ENCODE data around the gene KDM5B.
"Not testable (repeated sequence)": the region's sequence is repeated elsewhere in the genome, so short reads cannot be mapped to it uniquely, and the experiment has no call there.

The KDM5B gene

DNA sequence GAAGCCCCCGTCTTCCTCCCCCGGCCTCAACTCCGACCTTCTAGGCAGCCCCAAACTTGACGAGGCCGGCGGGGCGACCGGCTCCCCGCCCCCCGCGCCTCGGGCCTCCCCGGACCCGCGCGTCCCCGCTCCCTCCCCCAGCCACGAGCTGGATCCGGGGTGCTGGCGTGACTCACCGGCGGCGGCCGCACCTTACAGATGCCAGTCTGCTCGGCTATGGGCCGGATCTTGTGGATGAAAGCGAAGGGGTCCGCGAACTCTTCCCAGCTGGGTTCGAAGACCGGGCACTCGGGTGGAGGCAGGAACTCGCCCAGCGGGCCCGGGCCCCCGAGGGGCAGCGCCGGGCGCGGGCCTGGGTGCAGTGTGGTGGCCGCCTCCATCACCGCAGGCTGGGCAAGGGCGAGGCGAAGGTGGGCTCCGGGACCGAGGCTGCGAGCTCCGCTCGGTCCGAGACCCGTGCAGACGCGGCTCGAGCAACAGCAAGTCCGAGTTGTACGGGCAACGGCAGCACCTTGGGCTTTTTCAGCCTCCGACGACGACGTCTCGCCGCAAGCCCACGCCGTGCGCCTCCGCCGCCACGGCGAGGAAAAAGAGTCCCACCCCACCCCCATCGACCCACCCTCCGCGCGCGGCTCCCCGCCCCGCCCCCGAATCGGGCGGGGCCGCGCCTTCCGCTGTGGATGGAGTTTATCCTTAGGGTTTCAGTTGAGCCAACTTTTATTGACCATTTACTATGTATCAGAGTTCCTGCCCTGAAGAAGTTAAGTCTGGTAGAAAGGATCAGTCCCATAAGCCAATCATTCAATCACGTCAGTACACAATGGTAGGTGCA is at the start of gene KDM5B:
TSS of gene KDM5B (minus strand) at position 496 of the 832 bp plus-strand sequence. CDS start at position 380, 116 bp downstream.
- peak in 1 of 2 donors; percentile 33 for DNase-seq (ENCODE audit: low read depth in 2 of 2, low spot score in 1 of 2)

DNA sequence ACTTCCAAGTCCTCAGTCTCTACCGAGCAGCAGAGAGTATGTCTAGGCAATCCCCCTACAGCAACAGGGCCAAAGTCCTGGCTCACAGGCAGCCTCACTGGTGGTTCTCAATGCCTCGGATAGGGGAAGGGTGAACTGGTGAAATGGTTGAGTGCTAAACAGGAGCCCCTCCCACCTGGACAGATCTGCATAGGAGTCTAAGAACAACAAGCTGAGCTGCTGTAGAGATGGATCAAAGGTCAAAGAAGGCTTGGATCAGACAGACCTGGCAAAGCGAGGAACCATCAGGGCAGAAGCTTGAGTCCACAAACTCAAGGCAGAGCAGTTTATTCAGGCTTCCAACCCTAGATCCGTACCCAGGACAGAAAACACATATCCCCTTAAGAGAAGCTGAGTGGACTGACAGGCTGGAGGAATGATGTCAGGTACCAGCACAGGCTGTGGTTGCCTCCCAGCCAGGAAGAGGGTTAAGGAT is 49.0 kb upstream of the KDM5B start:
- no peak for DNase-seq (ENCODE audit: low read depth in 2 of 2, low spot score in 1 of 2)

DNA sequence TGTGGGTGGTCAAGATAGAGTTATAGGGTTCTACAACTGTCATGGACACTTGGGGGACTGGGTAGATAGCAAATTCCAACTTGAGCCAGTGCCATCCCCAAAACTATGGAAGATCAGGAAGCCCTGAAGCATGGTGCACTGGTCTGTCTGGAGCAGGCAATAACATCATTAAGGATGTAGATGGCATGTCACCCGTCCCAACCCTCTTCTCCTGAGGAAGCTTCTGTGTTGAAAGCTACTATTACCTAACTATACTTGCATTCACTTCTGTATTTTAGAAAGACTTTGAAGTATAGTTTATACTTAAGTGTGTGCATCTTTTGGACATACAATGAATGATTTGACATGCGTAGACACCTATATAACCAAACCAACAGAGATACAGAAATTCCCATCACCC is 47.8 kb upstream of the KDM5B start:
- no peak for DNase-seq (ENCODE audit: low read depth in 2 of 2, low spot score in 1 of 2)

DNA sequence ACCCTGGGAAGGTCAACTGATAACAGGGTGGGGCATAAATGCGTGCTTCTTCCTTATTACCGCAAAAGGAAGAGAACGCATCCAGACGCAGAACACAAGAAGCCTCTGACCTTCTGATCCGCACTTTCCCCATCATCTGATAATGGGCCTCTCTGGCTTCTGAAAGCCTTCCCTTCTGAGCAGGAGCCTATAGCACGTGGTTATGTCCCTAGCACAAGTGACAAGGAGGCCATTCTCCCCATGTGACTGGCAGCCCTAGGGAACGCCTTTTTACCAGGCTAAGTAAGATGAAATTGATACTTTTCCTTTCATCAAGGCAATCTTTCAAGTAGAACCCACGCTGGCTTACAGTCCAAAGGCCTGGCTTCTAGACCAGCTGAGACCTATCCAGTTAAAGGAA is 46.6 kb upstream of the KDM5B start:
- DNase-seq (ENCODE audit: low read depth in 2 of 2, low spot score in 1 of 2) = no peak

DNA sequence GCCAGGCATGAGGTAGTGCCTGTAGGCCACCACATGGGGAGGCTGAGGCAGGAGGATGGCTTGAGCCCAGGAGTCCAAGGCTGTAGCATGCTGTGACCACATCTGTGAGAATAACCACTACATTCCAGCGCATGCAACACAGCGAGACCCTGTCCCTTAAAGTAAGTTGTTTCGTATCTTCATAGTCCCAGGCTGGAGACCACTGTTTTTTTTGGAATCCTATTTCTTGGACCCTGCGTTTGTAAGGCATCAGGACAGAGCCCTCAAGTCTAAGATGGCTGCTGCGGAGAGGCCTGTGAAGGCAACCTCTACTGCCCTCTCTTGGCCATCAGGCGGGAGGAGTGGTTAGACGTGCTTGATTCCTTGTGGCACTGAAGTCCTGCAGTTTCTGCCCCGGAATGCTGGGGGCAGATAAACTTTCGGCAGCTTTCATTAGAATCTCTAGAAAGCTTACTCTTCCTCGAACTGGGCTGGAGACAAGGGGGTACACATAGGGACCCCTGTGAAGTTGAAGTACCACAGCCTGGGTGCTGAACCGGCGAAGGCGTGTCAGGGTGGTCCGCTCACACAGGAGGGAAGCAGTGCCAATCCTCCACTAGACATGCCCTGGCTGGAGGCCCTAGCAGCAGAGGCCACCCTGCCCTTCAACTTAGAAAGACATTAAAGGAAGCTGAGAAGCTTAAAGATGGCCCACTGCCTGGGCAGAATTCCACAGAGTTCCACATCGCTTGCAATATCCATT is 44.1 kb upstream of the KDM5B start:
- no peak for DNase-seq (ENCODE audit: low read depth in 2 of 2, low spot score in 1 of 2)

DNA sequence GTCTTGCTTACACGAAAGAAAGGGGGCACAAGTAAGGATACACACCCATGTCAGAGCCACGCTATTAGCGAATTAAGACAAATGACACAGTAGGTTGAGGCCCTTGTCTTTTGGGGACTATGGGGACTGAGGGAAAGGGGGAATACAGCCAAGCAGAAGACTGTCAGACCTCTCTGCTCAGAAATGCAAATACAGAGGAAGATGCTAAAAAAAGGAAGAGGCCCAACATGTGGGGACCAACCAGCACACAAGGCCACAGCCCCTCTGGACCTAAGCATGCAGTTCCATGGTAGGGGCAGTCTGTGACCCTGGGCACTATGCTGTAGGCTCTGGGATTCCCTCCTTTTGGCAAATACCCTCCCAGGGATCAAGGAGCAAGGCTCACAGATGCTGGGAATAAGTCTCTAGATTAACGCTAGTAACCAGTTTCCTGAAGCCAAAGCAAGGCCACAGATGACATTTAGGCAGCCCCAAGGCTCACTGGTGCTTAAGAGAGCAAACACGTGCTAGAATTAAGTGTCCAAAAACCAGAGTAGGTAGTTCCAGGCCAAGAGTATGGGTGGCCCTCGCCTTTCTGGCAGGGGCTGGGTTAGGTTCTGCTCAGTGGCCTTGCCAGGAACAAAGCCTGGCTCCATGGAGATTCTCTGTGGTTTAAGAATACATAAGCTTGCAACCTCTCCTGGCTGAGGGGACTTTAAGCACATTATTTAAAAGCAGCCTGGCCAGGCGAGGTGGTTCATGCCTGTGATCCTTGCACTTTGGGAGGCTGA is 42.6 kb upstream of the KDM5B start:
- no peak for DNase-seq (ENCODE audit: low read depth in 2 of 2, low spot score in 1 of 2)

DNA sequence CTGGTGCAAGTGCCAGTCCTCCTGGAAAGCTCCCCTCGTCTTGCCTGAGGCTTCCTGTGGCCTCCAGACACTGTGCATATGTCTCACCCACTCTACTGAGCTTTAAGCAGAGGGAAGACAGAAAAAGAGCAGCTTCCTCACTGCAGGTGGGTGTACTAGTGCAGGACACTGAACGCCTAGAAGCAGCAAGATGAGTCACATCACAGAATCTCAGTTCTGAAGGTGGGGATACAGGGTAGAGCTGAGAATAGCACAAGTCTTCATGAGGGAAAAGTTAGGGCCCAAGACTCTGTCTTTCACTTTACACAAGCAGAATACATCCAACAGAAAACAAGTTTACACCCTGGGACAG is 39.9 kb upstream of the KDM5B start:
- no peak for DNase-seq (ENCODE audit: low read depth in 2 of 2, low spot score in 1 of 2)

DNA sequence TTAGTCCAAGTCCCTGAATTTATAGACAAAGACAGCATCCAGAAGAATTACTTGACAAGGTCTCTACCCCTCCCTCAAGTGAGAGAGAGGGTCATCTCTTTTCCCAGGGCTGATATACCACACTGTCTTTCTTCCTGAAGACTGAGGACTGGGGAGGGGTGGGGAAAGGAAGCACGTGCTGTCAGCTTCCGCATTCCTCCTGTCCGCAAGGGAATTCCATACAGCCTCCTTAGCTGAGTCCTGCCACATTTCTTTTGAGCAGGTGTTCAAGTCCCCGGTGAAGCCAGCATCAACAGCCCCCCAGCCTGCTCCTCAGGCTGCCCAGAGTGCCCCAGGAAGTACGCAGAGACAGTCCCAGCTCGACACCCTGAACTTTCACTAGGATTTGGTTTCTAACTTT is 36.7 kb upstream of the KDM5B start:
- no peak for DNase-seq (ENCODE audit: low read depth in 2 of 2, low spot score in 1 of 2)

DNA sequence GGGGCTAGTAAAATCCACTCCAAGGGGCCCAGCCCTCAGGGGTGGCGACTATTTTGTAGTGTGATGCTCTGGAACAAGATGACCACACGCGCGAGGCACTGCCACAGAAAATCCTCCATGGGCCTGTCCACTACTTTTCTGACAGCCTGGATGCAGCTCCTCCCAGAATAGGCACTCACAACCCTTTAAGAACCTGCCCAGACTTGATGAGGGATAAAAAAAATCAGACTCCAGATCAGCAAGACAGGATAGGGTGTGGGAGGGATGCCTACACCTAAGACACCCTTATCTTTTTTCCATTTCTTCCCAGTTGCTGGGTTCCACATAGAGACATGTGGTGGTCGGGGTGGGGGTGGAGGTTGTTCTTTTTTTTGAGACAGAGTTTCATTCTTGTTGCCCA is 36.0 kb upstream of the KDM5B start:
- DNase-seq (ENCODE audit: low read depth in 2 of 2, low spot score in 1 of 2) = no peak

DNA sequence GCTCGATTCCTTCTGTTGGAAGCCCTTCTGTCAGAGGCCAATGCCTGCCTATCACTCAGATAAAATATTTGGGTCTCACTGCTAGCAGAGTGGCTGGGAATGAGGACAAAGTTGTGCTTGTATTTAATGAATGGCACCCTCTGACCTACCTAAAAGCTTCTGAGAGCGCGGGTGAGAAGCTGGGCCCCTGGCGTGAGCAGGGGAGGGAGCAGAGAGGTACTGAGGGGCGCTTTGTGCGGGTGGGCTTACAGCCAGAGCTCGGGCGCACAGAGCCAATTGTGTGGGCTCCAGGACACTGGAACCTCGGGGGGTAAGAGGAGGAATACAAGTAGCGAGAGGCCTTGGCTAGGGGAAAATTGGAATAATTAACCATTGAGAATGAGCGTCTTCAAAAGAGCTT is 34.9 kb upstream of the KDM5B start:
- no peak for DNase-seq (ENCODE audit: low read depth in 2 of 2, low spot score in 1 of 2)

DNA sequence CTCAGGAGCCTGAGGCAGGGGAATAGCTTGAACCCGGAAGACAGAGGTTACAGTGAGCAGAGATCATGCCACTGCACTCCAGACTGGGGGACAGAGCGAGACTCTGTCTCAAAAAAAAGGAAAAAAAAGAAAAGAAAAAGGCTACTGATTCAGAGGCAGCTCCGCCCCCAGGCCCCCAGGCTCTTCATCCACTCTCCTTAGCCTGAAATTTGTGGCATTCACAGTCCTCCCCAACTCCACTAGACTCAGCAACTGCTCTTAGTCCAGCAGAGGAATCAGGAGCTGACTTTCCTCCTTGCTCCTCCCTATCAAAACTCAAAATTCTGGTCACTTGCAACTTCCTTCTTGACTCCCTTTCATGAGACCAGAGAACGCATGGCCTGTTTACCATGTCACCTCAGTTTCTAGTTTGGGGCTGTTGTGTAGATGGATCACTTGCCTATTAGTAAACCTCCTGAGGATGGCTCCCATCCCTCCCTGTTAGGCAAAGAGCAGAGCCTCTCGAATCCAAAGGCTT is 29.6 kb upstream of the KDM5B start:
- no peak for DNase-seq (ENCODE audit: low read depth in 2 of 2, low spot score in 1 of 2)

DNA sequence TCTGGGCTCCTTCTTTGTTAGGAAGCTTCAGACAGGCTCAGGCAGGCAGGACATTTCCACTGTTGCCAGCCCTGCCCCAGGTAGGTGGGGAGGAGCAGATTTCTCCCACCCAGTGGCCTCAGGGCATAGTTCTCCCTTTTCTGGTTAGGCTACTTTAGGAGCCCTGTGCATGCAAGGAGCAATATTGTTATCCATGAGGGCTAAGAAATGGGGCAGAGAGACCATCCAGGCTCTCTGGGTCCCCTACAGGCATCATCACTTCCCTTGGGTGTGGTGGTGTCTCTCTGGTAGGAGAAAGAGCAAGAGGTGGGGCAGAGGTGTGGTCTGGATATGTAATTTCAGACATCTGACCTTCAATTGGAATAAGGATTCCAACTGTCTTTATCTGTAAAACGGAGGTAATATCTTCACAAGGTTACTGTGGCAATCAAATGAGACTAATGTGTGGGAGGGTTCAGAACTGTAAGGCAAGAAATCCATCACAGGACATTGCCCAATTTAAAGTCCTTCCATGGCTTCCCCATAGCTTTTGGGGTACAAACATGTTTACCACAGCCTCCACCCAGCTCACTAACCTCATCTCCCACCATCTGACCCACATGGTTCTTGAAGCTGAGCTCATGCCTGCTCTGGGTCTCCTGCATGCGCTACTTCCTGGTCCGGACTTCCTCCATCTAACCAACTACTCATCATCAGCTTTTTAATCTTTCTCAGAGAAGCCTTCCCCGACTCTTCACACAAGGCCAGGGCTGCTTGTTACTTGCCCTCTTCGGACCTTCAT is 28.6 kb upstream of the KDM5B start:
- no peak for DNase-seq (ENCODE audit: low read depth in 2 of 2, low spot score in 1 of 2)

DNA sequence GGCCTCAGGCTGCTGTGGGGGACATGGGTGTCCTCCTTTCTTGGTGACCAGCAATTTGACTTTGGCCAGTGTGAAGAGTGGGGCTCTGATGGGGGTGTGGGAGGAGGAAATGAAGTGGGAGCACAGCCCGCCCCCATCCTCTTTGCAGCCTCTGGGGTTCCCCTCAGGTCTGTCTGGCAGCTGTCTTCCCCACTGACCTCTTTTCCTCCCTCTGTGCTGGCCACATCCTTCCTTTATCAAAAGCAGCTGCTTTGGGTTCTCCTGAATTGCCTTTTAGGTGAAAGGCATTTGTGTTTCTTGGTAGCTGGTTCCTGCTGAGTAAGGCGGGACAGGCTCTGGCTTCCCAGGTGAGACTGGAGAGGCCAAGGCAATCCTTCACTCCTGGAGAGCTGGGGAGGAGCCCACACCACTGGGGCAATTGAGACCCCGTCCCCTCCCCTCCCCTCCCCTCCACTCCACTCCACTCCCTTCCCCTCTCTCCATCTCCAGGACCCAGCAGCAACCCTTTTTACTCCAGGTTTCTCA is 27.4 kb upstream of the KDM5B start:
- no peak for DNase-seq (ENCODE audit: low read depth in 2 of 2, low spot score in 1 of 2)

DNA sequence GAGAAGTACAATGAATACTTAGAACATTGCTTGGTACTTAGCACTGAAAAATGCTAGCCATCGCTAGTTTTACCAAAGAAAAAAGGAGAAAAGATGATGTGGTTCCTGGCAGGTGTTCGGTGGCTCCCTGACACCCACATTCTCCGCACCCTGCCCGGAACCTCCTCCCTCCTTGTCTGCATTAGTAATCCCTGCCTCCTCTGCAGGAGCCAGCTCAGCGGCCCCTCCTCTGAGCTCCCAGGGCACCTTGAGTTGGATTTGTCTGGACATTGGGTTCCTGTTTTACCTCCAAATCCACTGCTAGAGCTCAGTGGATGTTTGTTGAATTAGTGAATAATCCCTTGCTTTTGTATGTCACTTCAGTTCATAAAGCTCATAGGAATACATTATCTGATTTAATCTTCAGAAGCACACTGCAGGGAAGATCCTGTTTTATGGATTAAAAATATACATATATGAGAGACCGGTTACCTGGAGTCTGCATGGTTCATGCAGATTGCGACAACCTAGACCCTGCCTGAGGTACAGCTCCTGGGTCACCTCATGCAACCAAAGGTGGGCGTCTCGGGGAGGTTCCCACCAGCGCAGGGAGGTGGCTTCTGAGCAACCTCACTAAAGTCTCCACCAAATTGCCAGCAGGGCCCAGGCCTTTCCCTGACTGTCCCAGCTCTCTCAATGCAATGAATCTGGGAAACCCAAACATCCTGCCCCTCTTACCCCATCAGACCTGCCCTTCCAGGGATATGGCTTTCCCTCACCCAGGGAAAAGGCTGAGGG is 26.7 kb upstream of the KDM5B start:
- no peak for DNase-seq (ENCODE audit: low read depth in 2 of 2, low spot score in 1 of 2)

DNA sequence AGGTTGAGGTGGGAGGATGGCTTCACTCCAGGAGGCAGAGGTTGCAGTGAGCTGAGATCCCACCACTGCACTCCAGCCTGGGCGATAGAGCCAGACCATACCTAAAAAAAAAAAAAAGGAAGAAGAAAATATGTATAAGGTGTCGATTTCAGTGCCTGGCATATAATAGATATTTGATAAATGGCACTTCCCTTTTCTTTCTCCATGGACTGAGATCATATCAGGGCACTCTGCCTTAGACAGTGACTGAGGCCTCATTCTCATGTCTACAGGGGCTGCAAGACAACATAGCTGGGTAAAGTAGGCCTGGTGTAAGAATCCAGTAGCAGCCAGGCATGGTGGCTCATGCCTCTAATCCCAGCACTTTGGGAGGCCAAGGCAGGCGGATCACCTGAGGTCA is 23.7 kb upstream of the KDM5B start:
- no peak for DNase-seq (ENCODE audit: low read depth in 2 of 2, low spot score in 1 of 2)

DNA sequence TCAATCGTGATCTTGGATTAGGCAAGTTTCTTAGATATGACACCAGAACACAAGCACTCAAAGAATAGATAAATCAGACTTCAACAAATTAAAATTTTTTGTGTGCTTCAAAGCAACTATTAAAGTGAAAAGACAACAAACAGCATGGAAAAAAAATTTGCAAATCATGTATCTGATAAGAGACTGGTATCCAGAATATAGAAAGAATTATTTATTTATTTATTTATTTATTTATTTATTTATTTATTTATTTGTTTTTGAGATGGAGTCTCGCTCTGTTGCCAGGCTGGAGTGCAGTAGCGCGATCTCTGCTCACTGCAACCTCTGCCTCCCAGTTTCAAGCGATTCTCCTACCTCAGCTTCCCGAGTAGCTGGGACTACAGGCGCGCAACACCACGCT is 21.0 kb upstream of the KDM5B start:
- DNase-seq (ENCODE audit: low read depth in 2 of 2, low spot score in 1 of 2) = not testable (repeated sequence)

DNA sequence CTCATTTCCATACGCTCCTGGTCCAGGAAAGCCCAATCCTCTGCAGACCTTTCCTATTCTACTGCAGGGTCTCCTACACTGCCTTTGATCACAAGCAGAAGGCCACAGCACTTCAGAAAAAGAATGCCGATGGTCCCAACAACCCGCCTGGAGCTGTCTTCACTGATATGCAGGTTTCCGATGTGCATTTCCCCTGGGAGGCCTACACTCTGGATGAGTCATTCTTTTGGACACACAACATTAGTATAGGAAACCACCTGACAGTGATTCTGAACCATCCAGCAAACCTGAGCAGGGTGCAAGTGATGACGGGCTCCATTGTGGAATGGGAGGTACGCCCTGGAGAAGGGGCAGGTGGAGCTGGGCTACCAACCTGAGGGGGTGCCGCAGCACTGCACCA is 17.5 kb upstream of the KDM5B start:
- no peak for DNase-seq (ENCODE audit: low read depth in 2 of 2, low spot score in 1 of 2)

DNA sequence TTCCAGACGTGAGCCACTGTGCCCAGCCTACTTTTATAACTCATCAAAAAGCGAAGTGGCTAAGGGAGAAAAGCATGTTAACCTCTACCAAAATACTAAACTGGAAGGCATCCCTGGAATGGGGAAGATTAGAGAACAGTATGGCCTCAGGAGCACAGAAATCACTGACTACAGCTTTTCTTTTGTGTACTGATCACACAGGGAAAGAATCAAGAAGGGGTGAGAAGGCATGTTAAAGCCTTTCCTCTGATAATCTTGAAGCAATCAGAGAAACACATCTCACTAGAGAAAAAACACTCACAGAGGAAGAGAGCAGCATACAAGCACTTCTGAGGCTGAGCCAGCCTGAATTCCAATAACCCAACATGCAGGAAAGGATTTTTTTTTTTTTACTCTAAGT is 13.2 kb upstream of the KDM5B start:
- no peak for DNase-seq (ENCODE audit: low read depth in 2 of 2, low spot score in 1 of 2)

DNA sequence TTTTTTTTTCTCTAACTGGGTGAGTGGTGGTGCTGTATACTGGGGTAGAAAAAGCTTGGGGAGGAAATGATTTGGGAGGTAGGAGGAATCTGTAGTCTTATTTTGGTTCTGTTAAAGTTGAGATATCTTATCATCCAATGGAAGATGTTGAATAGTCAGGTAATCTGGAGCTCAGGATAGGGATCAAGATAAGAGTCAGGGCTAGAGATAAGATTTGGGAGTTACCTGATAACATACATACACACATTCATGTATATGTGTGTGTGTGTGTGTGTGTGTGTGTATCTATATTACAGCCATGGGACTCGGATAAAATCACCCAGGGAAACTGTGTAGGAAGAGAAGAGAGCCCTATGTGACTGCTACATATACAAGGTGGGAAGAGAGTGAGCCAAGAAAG is 10.6 kb upstream of the KDM5B start:
- no peak for DNase-seq (ENCODE audit: low read depth in 2 of 2, low spot score in 1 of 2)

DNA sequence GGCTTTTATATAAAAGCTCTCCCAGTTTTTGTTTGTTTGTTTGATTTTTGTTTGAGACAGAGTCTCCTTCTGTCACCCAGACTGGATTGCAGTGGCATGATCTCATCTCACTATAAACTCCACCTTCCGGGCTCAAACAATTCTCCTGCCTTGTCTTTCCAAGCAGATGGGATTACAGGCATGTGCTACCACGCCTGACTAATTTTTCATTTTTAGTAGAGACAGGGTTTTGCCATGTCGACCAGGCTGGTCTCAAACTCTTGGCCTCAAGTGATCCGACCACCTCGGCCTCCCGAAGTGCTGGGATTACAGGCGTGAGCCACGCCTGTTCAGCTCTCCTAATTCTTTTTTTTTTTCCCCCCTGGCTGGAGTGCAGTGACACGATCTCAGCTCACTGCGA is 6.9 kb upstream of the KDM5B start:
- no peak for DNase-seq (ENCODE audit: low read depth in 2 of 2, low spot score in 1 of 2)
